ENCODE data around the gene NR2E3. TPM values are rescaled to one million over a fixed set of nuclear protein-coding genes. Genes with fewer than 3 reads are reported as not detected.

Gene NR2E3
- total RNA-seq, 1 donor from 2014 or later: not detected

- peaks cover 22% of the 10 kb centered on the region for H3K36me3 Mint-ChIP-seq
These were observed 20.6 kb downstream of the NR2E3 start for GRCh38 chr15:71830981-71831380.

GRCh38 chr15:71841563-71841962, 31.2 kb downstream of the NR2E3 start:
- H3K9me3 ChIP-seq (ENCODE audit: low read depth): no peaks in the 10 kb centered on the region
- H3K79me2 ChIP-seq (ENCODE audit: low read depth): no peaks in the 10 kb centered on the region
- no peak overlapping the region for H3K4me3 ChIP-seq
- H3K27ac ChIP-seq: no peak overlapping the region
- H3K36me3 ChIP-seq: peaks cover 8% of the 10 kb centered on the region
- no peak overlapping the region for H3K27ac Mint-ChIP-seq
- no peak overlapping the region for H3K4me2 ChIP-seq
- H3K9ac ChIP-seq: no peak overlapping the region
- H3K4me1 Mint-ChIP-seq: no peaks in the 10 kb centered on the region
- no peaks in the 10 kb centered on the region for H3K9me3 Mint-ChIP-seq
- H4K20me1 ChIP-seq (ENCODE audit: low read depth): no peaks in the 10 kb centered on the region
- no peak overlapping the region for H2AFZ ChIP-seq (replicated peaks)
- peaks cover 2% of the 10 kb centered on the region for H3K27me3 Mint-ChIP-seq (ENCODE audit: insufficient read depth, low read depth)
- H3K27me3 ChIP-seq: no peaks in the 10 kb centered on the region
- no peak overlapping the region for H3K4me3 Mint-ChIP-seq
- no peak for TF ChIP-seq EZH2 (IDR thresholded peaks at IDR 0.05)
- TF ChIP-seq CTCF (IDR thresholded peaks at IDR 0.05): no peak
- TF ChIP-seq EZH2phosphoT487 (IDR thresholded peaks at IDR 0.05): no peak
- DNase-seq (ENCODE audit: low spot score): no peak
- H3K36me3 Mint-ChIP-seq: peaks cover 2% of the 10 kb centered on the region
- H3F3A ChIP-seq (ENCODE audit: low read depth): no peaks in the 10 kb centered on the region
- H3K4me1 ChIP-seq: no peaks in the 10 kb centered on the region

More at GRCh38 chr15:71830981-71831380, 20.6 kb downstream of the NR2E3 start:
- H2AFZ ChIP-seq (replicated peaks): no peak overlapping the region
- no peak overlapping the region for H3K9ac ChIP-seq
- no peak overlapping the region for H3K27ac ChIP-seq
- H3K36me3 ChIP-seq: no peaks in the 10 kb centered on the region
- H3K27me3 ChIP-seq: no peaks in the 10 kb centered on the region
- H3K4me3 ChIP-seq: no peak overlapping the region
- Mint-ChIP-seq H3K27ac (no peak overlapping the region), H3K27me3 (ENCODE audit: insufficient read depth, low read depth) (no peaks in the 10 kb centered on the region), H3K4me1 (no peaks in the 10 kb centered on the region), H3K9me3 (no peaks in the 10 kb centered on the region), H3K4me3 (no peak overlapping the region)
- H3K4me1 ChIP-seq: peaks cover 9% of the 10 kb centered on the region
- no peak for TF ChIP-seq CTCF (IDR thresholded peaks at IDR 0.05)
- TF ChIP-seq EZH2 (IDR thresholded peaks at IDR 0.05): no peak
- H4K20me1 ChIP-seq (ENCODE audit: low read depth): no peaks in the 10 kb centered on the region
- DNase-seq (ENCODE audit: low spot score): no peak
- no peaks in the 10 kb centered on the region for H3K79me2 ChIP-seq (ENCODE audit: low read depth)
- H3F3A ChIP-seq (ENCODE audit: low read depth): no peaks in the 10 kb centered on the region
- H3K9me3 ChIP-seq (ENCODE audit: low read depth): no peaks in the 10 kb centered on the region
- H3K4me2 ChIP-seq: no peak overlapping the region

DNA sequence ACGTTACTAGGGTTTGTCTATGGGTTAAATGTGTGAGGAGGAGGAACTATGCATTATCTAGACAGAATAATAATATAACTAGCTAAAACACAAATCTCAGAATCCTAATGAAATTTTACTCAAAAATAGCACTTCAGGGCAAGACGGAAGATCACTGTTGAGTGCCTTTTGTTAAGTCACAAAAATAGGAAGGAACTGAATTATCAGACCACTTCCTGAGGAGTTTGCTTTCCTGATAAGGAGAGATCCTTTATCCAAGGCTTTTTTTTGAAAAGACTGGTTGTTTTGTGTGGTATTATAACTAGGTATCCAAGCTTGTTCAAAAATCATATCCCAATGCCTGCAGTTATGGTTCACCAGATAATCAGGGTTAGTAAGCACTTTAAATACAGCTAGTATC, 34.6 kb downstream of the NR2E3 start:
- Histone ChIP-seq H3K36me3 (peaks cover 12% of the 10 kb centered on the region), H3K4me2 (no peak overlapping the region), H4K20me1 (ENCODE audit: low read depth) (no peaks in the 10 kb centered on the region), H3K4me1 (no peaks in the 10 kb centered on the region), H3K9ac (no peak overlapping the region), H3K27ac (no peak overlapping the region), H2AFZ (replicated peaks) (no peak overlapping the region), H3F3A (ENCODE audit: low read depth) (no peaks in the 10 kb centered on the region), H3K79me2 (ENCODE audit: low read depth) (no peaks in the 10 kb centered on the region), H3K27me3 (no peaks in the 10 kb centered on the region), H3K9me3 (ENCODE audit: low read depth) (no peaks in the 10 kb centered on the region), H3K4me3 (no peak overlapping the region)
- no peak for DNase-seq (ENCODE audit: low spot score)
- peaks cover 18% of the 10 kb centered on the region for H3K36me3 Mint-ChIP-seq
- no peaks in the 10 kb centered on the region for H3K4me1 Mint-ChIP-seq
- H3K27ac Mint-ChIP-seq: no peak overlapping the region
- H3K4me3 Mint-ChIP-seq: no peak overlapping the region
- no peaks in the 10 kb centered on the region for H3K9me3 Mint-ChIP-seq
- TF ChIP-seq CTCF (IDR thresholded peaks at IDR 0.05) (no peak), EZH2 (IDR thresholded peaks at IDR 0.05) (no peak), EZH2phosphoT487 (IDR thresholded peaks at IDR 0.05) (no peak)
- peaks cover 2% of the 10 kb centered on the region for H3K27me3 Mint-ChIP-seq (ENCODE audit: insufficient read depth, low read depth)

All from neural progenitor cell (in vitro differentiated cells).